ENCODE measurements around the gene RNF220. TPM values are rescaled to one million over a fixed set of nuclear protein-coding genes. Genes with fewer than 3 reads are reported as not detected.

Gene RNF220
- total RNA-seq, 2 donors from 2014 or later = 85.4 to 124 TPM

GRCh38 chr1:44537956-44538355 is 132.9 kb downstream of the RNF220 start:
- 69 to 70% methylated on average over 3 of the region's 3 CpGs for WGBS, 2 donors
- H3K9me3 ChIP-seq = no peaks in the 10 kb centered on the region
- no peak for DNase-seq
- H3K36me3 ChIP-seq (replicated peaks in 1 of 2; ENCODE audit: insufficient read depth in 1 of 2, low read depth in 2 of 2) = no peaks in the 10 kb centered on the region
- intact Hi-C loops (cut with DNase I) = no loop called here
- H3K27ac ChIP-seq = no peak overlapping the region
- H3K27me3 ChIP-seq = no peaks in the 10 kb centered on the region
- TF ChIP-seq POLR2A (IDR thresholded peaks at IDR 0.05) = no peak
- no peak for TF ChIP-seq CTCF (IDR thresholded peaks at IDR 0.05)
- no peak overlapping the region for H3K4me3 ChIP-seq
- H3K4me1 ChIP-seq = no peaks in the 10 kb centered on the region
- no peak for ATAC-seq

DNA sequence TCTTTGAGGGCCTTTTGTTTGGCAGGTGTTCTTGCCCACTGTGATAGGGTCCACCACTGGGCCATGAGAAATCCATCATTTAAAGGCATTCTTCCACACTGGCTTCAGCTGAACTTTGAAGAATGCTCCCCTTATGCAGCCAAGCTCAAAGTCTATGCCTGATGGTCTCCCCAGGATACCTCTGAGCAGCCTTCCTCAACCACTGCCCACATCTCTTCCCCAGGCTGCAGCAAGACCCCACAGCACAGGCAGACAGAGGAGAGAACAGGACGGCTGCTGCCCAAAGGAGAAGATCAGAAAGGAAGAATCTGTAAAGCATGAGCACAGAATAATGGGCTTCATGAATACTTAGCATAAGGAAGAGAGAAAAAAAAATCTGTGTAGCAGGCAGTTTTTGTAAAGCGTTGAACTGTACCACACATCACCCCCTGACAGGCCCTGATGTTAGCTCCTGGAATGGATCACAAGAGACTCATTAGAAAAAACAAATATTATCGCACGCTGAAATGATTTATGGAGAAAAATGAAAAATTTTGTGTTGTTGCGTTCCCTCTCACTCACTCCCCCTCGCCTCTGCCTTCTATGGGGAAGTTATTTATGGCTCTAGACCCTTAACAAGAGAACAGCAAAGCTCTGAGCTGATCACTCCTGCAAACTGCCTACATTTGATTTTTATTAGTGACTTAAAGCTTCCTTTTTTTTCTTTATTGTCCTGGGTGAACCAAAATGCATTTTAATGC is 135.1 kb downstream of the RNF220 start:
- DNase-seq (no peak), ATAC-seq (no peak)
- Histone ChIP-seq H3K4me3 (no peak overlapping the region), H3K27me3 (no peaks in the 10 kb centered on the region), H3K9me3 (no peaks in the 10 kb centered on the region), H3K4me1 (no peaks in the 10 kb centered on the region), H3K36me3 (replicated peaks in 1 of 2; ENCODE audit: insufficient read depth in 1 of 2, low read depth in 2 of 2) (no peaks in the 10 kb centered on the region), H3K27ac (no peak overlapping the region)
- 80 to 83% methylated on average over 6 of the region's 6 CpGs for WGBS, 2 donors
- TF ChIP-seq CTCF (IDR thresholded peaks at IDR 0.05) (no peak), POLR2A (IDR thresholded peaks at IDR 0.05) (no peak)
- intact Hi-C loops (cut with DNase I) = no loop called here

DNA sequence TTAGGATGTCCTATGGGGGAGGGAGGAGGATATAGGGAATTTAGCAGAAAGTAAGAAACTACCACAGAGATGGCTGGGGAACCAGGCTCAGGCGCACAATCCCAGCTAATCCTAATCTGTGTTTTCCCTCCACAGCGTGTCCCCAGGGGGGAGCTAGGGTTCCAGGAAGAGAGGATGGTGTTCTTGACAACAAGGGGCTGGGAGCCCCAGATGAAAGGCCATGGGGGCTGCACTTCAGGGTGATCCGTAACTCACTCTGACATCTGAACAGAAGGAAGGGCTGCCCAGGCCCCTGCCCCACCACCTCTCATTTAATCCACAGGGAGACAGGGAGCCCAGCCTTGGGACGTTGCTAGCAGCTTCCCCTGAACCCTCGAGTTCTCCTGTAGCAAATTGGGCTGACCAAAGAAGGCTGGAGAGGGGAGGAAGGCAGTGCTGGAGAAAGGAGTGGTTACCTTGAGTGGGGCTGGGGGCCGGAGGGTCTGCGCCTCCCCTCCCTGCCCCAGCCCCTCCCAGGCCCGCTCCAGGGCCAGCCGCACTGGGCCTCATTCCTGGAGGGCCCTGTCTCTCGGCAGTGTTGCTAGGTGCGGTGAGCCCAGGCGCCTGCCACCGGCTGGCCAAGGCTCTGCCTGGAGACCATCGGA is 137.5 kb downstream of the RNF220 start:
- DNase-seq = no peak
- no peak for TF ChIP-seq CTCF (IDR thresholded peaks at IDR 0.05)
- TF ChIP-seq POLR2A (IDR thresholded peaks at IDR 0.05) = no peak
- Histone ChIP-seq H3K4me1 (no peaks in the 10 kb centered on the region), H3K9me3 (no peaks in the 10 kb centered on the region), H3K4me3 (no peak overlapping the region), H3K27ac (no peak overlapping the region), H3K36me3 (replicated peaks in 1 of 2; ENCODE audit: insufficient read depth in 1 of 2, low read depth in 2 of 2) (no peaks in the 10 kb centered on the region), H3K27me3 (no peaks in the 10 kb centered on the region)
- intact Hi-C loops (cut with DNase I) = no loop called here
- no peak for ATAC-seq
- WGBS, 2 donors = 49 to 59% methylated on average over 11 to 14 of the region's 14 CpGs

GRCh38 chr1:44543064-44543744 is 138.1 kb downstream of the RNF220 start:
- WGBS, 2 donors = 27 to 37% methylated on average over 10 to 15 of the region's 15 CpGs
- ATAC-seq = no peak
- Histone ChIP-seq H3K36me3 (replicated peaks in 1 of 2; ENCODE audit: insufficient read depth in 1 of 2, low read depth in 2 of 2) (no peaks in the 10 kb centered on the region), H3K4me3 (no peak overlapping the region), H3K4me1 (no peaks in the 10 kb centered on the region), H3K27ac (no peak overlapping the region), H3K27me3 (no peaks in the 10 kb centered on the region), H3K9me3 (no peaks in the 10 kb centered on the region)
- intact Hi-C loops (cut with DNase I) = no loop called here
- TF ChIP-seq CTCF (IDR thresholded peaks at IDR 0.05) (no peak), POLR2A (IDR thresholded peaks at IDR 0.05) (no peak)
- peak in 1 of 4 donors; percentile 7 for DNase-seq

Data from body of pancreas (tissue), 4 donors.